Stimulated activated CD4-positive, alpha-beta T cell treated with anti-CD3 and anti-CD28 coated beads, Interleukin-2, amount 100 ng/mL, for 48 hours (primary cell): ENCODE results near the gene FILIP1L.

ENCODE experiments used
- DNase-seq, 2 donors: peaks; one replicate each; pipeline ENCODE4 v3.0.0-alpha.2; 2020

FILIP1L gene

DNA sequence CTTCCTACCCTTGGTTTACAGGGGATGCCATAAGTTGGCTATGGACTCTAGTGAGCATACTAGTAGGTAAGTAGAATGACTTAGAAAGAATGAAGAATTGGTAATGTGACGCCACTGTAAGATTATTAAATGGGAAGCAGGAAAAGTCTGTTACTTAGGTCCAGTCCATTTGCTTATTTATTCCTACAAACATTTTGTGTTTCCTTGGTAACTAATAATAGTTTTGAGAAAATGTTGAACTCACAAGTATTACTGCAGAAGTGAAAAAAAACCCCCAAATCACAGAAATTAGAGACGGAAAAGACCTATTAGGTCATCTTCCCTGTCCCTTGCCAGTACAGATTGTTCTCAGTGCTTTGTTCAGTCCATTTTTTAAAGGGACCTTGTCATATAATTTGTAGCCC is 233.2 kb downstream of the FILIP1L start:
- DNase-seq, result no peak

DNA sequence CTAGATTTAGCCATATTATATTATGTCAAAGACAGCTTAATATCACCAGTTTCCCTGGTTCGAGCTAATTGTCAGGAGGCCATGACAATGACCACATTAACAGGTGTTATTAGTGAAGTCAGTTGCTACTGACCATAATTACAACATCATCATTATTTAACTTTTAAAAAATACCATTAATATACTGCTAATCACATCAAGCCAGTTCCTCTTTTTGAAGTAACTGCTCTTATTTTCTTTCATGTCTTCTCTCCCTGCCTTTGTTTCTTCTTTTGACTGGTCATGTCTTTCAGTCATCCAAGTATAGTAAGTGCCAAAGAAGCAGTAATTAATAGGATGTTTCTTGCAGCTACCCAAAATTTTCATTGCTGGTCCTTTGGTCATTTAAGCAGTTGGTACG is 235.0 kb downstream of the FILIP1L start:
- no peak for DNase-seq

GRCh38 chr3:99878005-99878404 is 236.3 kb downstream of the FILIP1L start:
- no peak for DNase-seq

DNA sequence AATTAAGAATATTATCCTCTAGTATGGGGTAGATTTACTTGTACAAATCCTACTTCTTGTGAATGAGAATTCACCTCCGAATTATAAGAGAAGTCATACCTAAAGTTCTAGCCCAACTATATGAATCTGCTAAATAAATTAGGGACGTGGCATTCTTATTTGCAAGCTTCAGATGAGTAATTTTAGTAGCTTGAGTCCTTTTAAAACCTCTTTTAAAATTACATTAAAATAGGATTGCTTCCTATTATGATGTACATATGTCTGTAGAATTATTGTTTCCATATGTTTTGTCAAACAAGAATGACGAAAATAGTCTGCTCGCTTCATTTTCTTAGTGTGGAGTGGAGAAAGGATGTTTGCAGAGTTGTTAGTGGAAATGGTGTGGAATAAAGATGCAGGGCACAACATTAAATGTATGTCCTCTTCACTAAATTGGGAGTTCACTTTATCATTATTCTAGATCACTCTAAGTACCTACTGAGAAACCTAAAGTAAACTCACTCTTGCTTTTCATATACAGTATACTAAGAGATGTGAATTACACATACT is 237.2 kb downstream of the FILIP1L start:
- DNase-seq, result no peak

GRCh38 chr3:99875929-99876841 is 238.1 kb downstream of the FILIP1L start:
- peak; percentile 43 to 56 for DNase-seq

- no peak for DNase-seq
These were observed 238.7 kb downstream of the FILIP1L start for GRCh38 chr3:99875581-99875928.

DNA sequence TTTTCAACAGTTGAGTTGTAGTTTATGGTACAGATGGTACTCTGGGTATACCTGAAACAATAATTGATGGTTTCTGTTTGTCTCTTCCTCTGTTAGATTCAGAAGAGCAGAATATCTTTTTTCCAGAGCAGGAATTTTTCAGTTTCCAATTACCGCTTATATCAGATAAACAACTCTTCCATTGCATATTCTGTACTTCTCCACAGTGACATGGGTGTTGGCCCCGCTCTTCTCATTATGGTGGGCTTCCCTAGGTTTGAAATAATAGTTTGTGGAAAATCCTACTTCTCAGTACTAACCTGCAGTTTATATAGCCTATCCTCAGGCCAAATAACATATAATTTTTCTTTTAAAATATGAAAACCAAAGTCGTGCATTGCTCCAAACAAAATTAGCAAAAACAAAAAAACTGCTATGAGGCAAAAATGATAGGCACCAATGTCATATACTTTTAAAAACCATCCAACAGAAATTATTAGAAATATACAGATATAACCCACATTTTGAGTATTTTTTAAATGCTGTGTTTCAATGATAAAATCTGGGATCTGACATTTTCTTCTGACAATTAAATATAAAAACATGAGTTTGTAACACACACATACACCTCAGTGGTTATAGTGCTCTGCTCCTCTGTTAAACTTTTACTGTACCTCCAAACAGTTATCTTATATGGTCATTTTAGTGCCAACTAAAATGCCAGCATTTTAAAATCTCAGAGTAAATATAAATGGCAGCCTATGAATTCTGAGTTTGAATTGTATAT is 239.9 kb downstream of the FILIP1L start:
- DNase-seq, result no peak

DNA sequence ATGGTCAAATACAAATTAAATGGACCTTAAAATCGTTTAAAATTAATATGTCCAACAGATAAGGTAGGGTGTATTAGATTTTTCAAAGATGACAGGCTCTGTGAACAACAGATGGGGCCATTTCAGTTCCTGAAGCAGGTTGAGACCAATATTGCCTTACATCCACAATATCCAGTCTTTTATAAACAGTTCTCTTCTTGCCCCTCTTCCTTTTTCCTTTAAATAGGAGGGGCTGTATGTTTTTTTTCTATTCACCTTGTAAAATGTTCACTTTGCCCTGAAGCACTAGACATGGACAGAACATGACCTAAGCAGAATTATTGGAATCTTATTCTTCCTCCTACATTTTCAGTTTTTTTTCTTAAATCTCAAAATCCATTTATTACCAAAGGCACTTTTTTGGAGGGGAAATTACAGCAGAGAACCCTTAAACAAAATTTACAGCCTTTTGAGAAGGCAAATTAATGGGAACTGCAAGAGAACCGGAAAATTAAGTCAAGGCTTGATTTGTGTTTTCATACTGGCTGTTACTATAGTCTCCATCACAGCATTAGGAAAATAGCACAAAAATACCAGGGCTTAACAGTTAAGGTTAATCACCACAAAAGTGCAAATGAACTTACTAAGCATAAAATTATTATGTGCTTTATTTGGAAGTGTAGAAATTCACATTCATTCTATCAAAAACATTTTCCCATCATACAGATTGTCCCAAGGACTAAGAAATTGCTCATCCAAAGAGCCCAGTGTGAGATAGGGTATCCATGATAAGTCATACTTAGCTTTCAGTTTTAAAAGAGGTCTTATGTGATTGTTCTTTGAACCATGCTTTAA is 240.8 kb downstream of the FILIP1L start:
- DNase-seq, result no peak

GRCh38 chr3:99872923-99873254 is 241.4 kb downstream of the FILIP1L start:
- no peak for DNase-seq

GRCh38 chr3:99871231-99872045 is 242.9 kb downstream of the FILIP1L start:
- no peak for DNase-seq

- DNase-seq, result no peak
These were observed 243.6 kb downstream of the FILIP1L start for GRCh38 chr3:99870712-99871111.

DNA sequence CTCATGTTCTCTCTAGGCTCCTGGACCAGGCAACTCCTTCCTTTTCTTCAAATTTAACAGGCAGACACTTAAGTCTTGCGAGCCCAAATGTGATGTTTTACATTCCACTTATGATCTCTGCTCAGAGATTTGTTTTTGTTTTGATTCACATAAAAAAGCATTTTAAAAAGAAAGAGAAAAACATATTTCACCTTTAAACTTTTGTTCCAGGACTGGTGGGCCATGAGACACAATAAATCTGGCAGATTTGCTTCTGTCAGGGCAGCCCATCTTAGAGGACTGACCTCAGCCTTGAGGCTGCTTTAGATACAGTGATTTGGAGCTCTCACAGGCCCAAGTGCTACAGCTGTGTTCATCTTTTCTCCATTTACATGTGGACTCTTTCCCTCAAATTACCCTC is 244.7 kb downstream of the FILIP1L start:
- no peak for DNase-seq

GRCh38 chr3:99868311-99868646 is 246.0 kb downstream of the FILIP1L start:
- DNase-seq, result peak in 1 of 2 donors; percentile 6

DNA sequence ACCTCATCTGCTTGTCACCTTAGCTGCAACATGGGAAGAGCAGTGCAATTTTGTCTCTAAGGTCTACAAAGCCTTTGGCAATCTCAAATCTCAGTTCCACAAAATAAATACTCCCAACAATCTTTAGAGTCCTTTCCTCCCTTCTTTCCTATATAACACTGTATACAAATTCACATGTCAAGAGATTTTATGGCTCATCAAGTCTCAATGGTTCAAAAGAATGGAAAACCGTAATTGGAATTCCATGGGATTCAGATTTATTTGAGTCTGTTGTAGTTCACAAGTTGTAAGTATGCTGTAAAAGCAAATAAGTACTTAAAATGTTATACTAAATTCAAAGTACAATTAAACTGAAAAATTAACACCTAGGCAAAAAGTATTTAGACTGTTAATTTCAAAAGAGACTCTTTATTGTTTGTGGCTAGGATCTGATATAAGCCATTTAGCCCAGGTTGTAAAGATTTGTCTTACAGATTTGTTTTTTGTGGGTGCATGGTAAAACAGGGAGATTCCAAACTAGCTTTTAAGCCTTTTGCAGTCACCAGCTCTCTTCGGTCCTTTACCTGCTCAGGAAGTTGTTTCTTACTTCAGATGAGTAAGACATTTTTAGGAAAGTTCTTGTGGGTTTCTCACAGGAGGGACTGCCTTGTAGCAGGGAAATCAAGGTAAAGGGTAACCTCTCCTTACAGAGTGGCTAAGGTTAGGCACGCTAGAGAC is 246.5 kb downstream of the FILIP1L start:
- DNase-seq, result no peak

- DNase-seq, result no peak
These were observed 248.0 kb downstream of the FILIP1L start for GRCh38 chr3:99866261-99866761.

- no peak for DNase-seq
These were observed 249.0 kb downstream of the FILIP1L start for GRCh38 chr3:99865321-99865720.

- DNase-seq, result no peak
These were observed 250.0 kb downstream of the FILIP1L start for GRCh38 chr3:99864289-99864688.

DNA sequence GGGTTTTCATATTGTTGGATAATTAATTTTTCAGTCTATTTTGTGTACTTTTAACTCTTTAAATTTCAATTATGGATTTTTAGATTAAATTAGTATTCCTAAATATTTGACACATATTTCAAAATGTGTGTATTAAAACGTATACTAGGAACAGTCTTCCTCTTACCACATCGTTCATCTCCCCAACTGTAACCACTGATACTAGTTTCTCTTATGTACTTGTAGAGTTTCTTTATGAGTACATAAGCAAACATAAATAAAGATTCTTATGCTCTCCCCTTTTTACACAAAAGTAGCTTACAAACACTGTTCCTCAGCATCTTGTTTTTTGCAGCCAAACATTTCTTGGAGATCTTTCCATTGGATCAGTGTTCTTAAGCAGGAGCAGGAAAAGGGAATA is 250.7 kb downstream of the FILIP1L start:
- DNase-seq, result no peak

GRCh38 chr3:99863002-99863401 is 251.3 kb downstream of the FILIP1L start:
- DNase-seq, result no peak

- DNase-seq, result no peak
These were observed 252.1 kb downstream of the FILIP1L start for GRCh38 chr3:99862208-99862607.

DNA sequence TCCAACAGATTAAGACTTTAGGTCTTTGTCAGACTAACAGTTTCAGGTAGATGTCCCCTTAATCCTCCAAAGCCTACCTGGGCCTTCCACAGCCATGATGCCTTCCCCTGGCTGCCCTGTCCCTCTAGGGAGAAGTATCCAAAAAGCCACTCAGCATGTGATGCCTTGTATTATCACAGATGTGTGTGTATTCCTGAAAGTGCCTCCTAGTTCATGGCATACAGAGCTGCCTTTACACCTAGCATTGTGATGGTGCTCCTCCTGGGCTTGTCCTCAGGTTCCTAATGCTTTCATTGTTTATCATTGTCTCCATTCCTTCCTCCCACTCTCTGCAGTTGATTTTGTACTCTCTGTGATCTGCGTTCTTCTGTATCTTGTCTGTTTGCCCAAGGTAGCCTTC is 253.1 kb downstream of the FILIP1L start:
- DNase-seq, result no peak
